HEK293T (cell line): Measurements from ENCODE around the gene SPAAR.

Source experiments
- ARNT ChIP-seq: fragments of 450-650 bp; IDR thresholded peaks from 2 replicates; pipeline ENCODE4 v1.6.1; 2017; ENCODE audit warnings: mild to moderate bottlenecking
- BHLHE40 ChIP-seq: fragments of 450-650 bp; IDR thresholded peaks from 2 replicates; pipeline ENCODE4 v1.6.1; 2016; ENCODE audit warnings: mild to moderate bottlenecking, moderate library complexity, borderline replicate concordance
- ELF4 ChIP-seq: fragments of 450-650 bp; IDR thresholded peaks from 2 replicates; pipeline ENCODE4 v1.6.1; 2017; ENCODE audit warnings: antibody characterized with exemption
- FOXA1 ChIP-seq: fragments of 450-650 bp; IDR thresholded peaks from 2 replicates; pipeline ENCODE4 v1.6.1; 2016; ENCODE audit warnings: mild to moderate bottlenecking
- FOXM1 ChIP-seq: fragments of 450-650 bp; IDR thresholded peaks from 2 replicates; pipeline ENCODE4 v1.6.1; 2017; ENCODE audit warnings: mild to moderate bottlenecking, borderline replicate concordance
- HDGF ChIP-seq: fragments of 450-650 bp; IDR thresholded peaks from 2 replicates; pipeline ENCODE4 v1.6.1; 2017; ENCODE audit warnings: antibody characterized with exemption, borderline replicate concordance
- L3MBTL2 ChIP-seq: fragments of 450-650 bp; conservative IDR thresholded peaks from 2 replicates; pipeline ENCODE4 v1.6.1; 2016; ENCODE audit warnings: mild to moderate bottlenecking
- PKNOX1 ChIP-seq: fragments of 450-650 bp; IDR thresholded peaks from 2 replicates; pipeline ENCODE4 v1.6.1; 2016
- SP1 ChIP-seq: fragments of 450-650 bp; IDR thresholded peaks from 2 replicates; pipeline ENCODE4 v1.6.1; 2017
- TARDBP ChIP-seq: fragments of 450-650 bp; IDR thresholded peaks from 2 replicates; pipeline ENCODE4 v1.6.1; 2016
- ZNF384 ChIP-seq: fragments of 450-650 bp; IDR thresholded peaks from 2 replicates; pipeline ENCODE4 v1.6.1; 2016

- TF ChIP-seq SP1 (no peak), ARNT (no peak), FOXM1 (no peak), BHLHE40 (no peak), FOXA1 (no peak), TARDBP (no peak), ZNF384 (no peak), HDGF (no peak), PKNOX1 (no peak), L3MBTL2 (no peak), ELF4 (no peak)
Observed at GRCh38 chr9:35911690-35912089, 2.4 kb downstream of the SPAAR start.
